Stimulated activated CD8-positive, alpha-beta memory T cell treated with anti-CD3 and anti-CD28 coated beads, Interleukin-15, amount 100 ng/mL, for 4 hours (primary cell): ENCODE data around the gene KRT74.

Experiments used
- DNase-seq, 2 donors: peaks; one replicate each; pipeline ENCODE4 v3.0.0-alpha.2; 2020; ENCODE audit warnings: low read depth in 2 of 2

The KRT74 gene

DNA sequence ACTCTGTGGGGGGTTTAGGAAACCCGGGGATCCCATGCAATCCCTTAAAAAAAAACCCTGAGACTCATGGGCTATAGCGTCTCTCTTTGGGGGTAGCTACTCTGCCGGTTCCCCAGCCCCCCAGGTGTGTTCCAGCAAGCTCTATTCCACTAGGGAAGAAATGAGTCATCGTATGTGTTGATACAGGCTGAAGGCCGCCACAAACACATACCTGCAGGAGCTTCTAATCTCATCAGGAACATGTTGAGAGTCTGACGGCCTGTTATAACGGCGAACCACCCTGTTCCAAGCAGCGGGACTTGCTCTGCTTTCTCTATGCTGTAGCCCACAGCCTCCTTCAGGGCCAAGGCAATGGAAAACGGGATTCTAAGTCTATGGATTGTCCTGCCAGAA, 52.5 kb downstream of the KRT74 start:
- no peak for DNase-seq

DNA sequence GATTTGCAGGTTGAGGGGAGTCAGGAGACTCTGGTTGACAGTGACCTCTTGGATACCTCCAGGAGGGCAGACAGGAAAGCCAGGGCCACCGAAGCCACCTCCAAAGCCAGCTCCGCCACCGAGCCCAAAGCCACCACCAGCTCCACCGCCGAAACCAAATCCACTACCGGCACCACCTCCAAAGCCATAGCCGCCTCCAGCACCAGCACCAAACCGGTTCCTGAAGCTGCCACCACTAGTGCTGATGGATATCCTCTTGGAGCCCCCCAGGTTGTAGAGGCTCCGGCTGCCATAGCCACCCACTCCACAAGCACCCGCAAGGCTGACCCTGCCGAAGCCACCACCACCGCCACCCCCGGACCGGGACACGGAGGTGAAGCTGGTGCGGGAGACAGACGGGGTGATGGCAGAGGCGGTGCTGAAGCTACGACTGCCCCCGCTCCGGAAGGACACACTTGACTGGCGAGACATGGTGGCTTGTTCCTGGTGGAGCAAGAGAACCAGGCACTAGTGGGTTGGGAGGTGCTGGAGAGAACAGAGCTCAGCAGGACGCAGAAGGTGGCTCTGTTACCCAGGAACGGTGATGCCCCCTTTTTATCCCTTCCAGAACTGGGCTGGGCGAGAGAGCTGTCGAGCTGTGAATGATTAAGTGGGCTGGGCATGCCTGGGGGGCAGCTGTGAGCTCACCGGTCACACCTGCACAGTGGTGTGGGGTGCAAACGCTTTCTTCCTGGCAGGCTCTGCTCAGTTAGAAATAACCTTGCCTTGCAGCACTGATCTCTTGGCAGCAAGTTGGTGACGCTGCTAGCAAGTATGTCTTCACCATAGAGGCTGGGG, 53.6 kb downstream of the KRT74 start, which contains the start of gene KRT5:
TSS of gene KRT5 (minus strand) at position 569 of the 837 bp plus-strand sequence. CDS start at position 471, 98 bp downstream.
- no peak for DNase-seq

DNA sequence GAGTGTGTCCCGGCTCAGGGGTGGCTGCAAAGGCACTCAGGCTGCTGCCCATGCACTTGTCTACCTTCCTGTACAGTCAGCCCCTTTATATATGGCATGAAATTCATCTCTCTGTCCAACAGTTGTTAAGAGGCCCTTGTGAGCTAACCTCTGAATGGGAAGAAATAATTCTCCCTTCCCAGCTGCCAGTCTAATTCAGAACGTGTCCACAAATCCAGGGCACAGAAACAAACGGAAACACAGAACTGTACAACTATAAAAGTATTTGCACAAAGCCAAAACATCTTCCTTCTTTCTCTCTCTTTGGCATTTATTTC, 54.3 kb downstream of the KRT74 start:
- DNase-seq, result no peak

DNA sequence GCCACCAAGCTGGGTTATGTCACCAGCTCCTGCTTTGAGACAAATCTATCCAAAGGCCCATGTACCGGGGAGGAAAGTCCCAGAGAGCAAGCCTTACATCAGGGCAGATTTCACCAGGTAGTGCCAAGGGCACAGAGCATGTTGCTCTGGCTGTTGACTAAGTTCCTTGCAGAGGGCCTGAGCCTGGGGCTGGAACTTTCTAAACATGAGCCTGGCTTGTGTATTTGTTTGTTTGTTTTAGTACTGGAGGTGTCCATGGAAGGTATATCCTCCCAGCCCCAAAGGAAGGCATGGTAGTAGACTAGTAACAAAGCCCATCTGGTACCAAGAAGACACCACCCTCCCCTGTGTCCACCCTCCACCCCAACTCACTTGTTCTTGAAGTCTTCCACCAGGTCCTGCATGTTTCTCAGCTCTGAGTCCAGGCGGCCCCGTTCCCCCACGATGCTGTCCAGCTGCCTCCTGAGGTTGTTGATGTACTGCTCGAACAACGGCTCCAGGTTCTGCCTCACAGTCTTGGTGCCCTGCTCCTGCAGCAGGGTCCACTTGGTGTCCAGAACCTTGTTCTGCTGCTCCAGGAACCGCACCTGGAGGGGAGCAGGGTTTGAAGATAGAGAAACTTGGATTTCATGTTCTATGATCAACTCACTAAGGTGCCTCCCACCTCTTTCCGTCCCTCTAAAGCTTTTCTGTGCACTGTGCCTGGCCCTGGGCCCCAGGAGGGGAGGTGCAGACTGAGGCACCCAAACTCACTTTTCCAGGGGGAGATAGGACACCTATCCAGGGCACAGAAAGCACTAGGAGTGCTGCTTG, 54.9 kb downstream of the KRT74 start:
- DNase-seq, result no peak

DNA sequence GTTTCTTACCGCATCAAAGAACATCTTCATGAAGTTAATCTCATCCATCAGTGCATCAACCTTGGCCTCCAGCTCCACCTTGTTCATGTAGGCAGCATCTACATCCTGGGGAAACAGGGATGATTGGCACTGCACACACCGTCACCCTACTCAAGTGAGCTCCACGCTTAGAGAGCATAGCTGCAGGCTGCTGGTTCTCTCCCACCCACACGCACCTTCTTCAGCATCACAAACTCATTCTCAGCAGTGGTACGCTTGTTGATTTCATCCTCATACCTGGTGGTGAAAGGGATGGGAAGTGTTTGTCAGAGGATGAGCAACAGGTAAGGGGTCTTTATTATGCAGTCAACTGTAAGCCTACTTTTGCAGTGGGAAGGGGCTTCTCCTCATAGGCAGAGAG, 55.8 kb downstream of the KRT74 start:
- no peak for DNase-seq

DNA sequence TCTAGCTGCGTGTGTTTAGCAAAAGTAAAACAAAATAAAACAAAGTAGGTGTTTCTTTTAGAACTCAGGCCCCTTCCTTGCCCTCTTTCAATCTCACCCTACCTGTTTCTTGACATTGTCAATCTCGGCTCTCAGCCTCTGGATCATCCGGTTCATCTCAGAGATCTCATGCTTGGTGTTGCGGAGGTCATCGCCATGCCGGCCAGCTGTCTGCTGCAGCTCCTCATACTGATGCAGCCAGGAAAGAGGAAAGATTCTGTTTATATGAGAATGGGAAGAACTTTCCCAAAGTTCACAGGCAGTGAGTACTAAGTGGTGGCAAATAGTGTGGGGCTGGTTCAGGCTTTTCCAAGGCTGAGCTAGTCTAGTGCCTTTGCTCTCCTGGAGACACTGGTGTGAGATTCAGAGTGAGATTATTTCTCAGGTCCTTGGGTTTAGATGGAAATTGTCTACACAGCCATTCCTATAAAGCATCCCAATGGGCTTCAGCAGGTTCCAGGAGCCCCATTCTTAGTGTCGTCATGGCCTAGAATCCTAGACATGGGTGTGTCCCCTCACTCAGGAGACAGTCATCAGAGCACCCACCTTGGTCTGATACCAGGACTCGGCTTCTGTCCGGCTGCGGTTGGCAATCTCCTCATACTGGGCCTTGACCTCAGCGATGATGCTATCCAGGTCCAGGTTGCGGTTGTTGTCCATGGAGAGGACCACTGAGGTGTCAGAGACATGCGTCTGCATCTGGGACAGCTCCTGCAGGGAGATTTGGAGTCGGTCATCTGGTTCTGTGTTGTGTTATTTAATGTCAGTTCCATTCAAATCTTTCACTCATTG, 56.4 kb downstream of the KRT74 start:
- no peak for DNase-seq

GRCh38 chr12:52515927-52516831, 57.5 kb downstream of the KRT74 start:
- no peak for DNase-seq
